Common myeloid progenitor, CD34-positive (primary cell): ENCODE measurements around the gene CDC20.
A peak's percentile ranks its signal among the peaks of the same experiment; 100 is the strongest.
"Not testable (repeated sequence)": the region's sequence is repeated elsewhere in the genome, so short reads cannot be mapped to it uniquely, and the experiment has no call there.

Experiments used
- CTCF ChIA-PET: fragments of 350-600 bp; sonication (Branson Sonifier 250); formaldehyde crosslinking; loops from one replicate; lab custom pipeline; 2021; ENCODE audit warnings: antibody characterized with exemption; lab: Charles Lee
- POLR2A ChIA-PET: fragments of 350-600 bp; sonication (Branson Sonifier 250); formaldehyde crosslinking; loops from one replicate; lab custom pipeline; 2021; ENCODE audit warnings: antibody characterized with exemption; lab: Charles Lee
- DNase-seq, 3 donors: peaks; one replicate each; pipeline versions ENCODE4 v3.0.0 to v3.0.0-alpha.2; 2013
- H3K27ac ChIP-seq, 2 experiments: 1 replicate in 1 of 2; 2 replicates in 1 of 2; pipeline ENCODE4 v1.7.0; 2013; ENCODE audit warnings: inconsistent platforms in 2 of 2, low read length in 2 of 2, mild to moderate bottlenecking in 2 of 2, low read depth in 1 of 2, moderate library complexity in 1 of 2; ENCODE audit not compliant: severe bottlenecking in 2 of 2, insufficient read depth in 1 of 2, poor library complexity in 1 of 2
- H3K27me3 ChIP-seq, 5 experiments: replicated peaks in 2 of 5; 1 replicate in 3 of 5; 2 replicates in 2 of 5; pipeline versions ENCODE4 v1.6.1 to v1.7.0; 2013; ENCODE audit warnings: low read length in 4 of 5, mild to moderate bottlenecking in 2 of 5, moderate library complexity in 2 of 5, inconsistent platforms in 1 of 5; ENCODE audit not compliant: insufficient read depth in 5 of 5, control insufficient read depth in 4 of 5
- H3K36me3 ChIP-seq, 4 experiments: 1 replicate in 2 of 4; 2 replicates in 2 of 4; pipeline versions ENCODE4 v1.6.1 to v1.7.0; 2013; ENCODE audit warnings: low read length in 3 of 4, control low read depth in 1 of 4, mild to moderate bottlenecking in 1 of 4; ENCODE audit not compliant: control insufficient read depth in 4 of 4, insufficient read depth in 4 of 4
- H3K4me1 ChIP-seq, 4 experiments: 1 replicate in 3 of 4; 2 replicates in 1 of 4; pipeline versions ENCODE4 v1.6.1 to v1.7.1; 2013; ENCODE audit warnings: low read length in 3 of 4, mild to moderate bottlenecking in 3 of 4, control low read depth in 1 of 4, inconsistent platforms in 1 of 4, moderate library complexity in 1 of 4; ENCODE audit not compliant: control insufficient read depth in 4 of 4, insufficient read depth in 4 of 4; ENCODE audit errors: control extremely low read depth in 1 of 4
- H3K4me3 ChIP-seq, 7 experiments: 1 replicate in 4 of 7; 2 replicates in 3 of 7; pipeline versions ENCODE4 v1.5.1 to v1.7.0; 2013; ENCODE audit warnings: mild to moderate bottlenecking in 7 of 7, low read length in 6 of 7, moderate library complexity in 6 of 7, inconsistent platforms in 2 of 7, low read depth in 2 of 7, control low read depth in 1 of 7; ENCODE audit not compliant: insufficient read depth in 4 of 7, control insufficient read depth in 1 of 7; ENCODE audit errors: extremely low read depth in 1 of 7
- H3K9me3 ChIP-seq, 5 experiments: 1 replicate in 4 of 5; 2 replicates in 1 of 5; pipeline versions ENCODE4 v1.6.1 to v1.7.1; 2013; ENCODE audit warnings: low read length in 4 of 5, mild to moderate bottlenecking in 2 of 5, inconsistent platforms in 1 of 5, low read depth in 1 of 5, moderate library complexity in 1 of 5; ENCODE audit not compliant: control insufficient read depth in 4 of 5, insufficient read depth in 2 of 5; ENCODE audit errors: control extremely low read depth in 1 of 5
- WGBS: methylation state at CpG from one replicate; pipeline ENCODE4 v1.1.5; 2013; ENCODE audit not compliant: insufficient coverage; 5-methylcytosine and 5-hydroxymethylcytosine counted together

Gene CDC20

GRCh38 chr1:43396059-43396458, 37.3 kb downstream of the CDC20 start:
- CTCF ChIA-PET = no interaction called here
- no peak overlapping the region for H3K27ac ChIP-seq
- H3K9me3 ChIP-seq = no peaks in the 10 kb centered on the region
- peaks cover 12 to 20% (median 16%) of the 10 kb centered on the region in 4 experiments for H3K36me3 ChIP-seq
- 80% methylated on average over 1 of the region's 1 CpG for WGBS
- POLR2A ChIA-PET = no interaction called here
- no peak for DNase-seq
- H3K4me3 ChIP-seq = no peak overlapping the region
- H3K27me3 ChIP-seq = no peaks in the 10 kb centered on the region
- peaks cover 0 to under 1% (median 0%) of the 10 kb centered on the region in 4 experiments for H3K4me1 ChIP-seq

GRCh38 chr1:43398227-43398626, 39.4 kb downstream of the CDC20 start:
- no peak for DNase-seq
- ChIA-PET CTCF (interaction anchor here (1.0 to 1.9 kb wide), 4 partner anchors 14 to 172 kb away, joined by 3 to 7 read pairs (median 4); no protein-coding TSS in a partner anchor), POLR2A (no interaction called here)
- H3K27me3 ChIP-seq = no peaks in the 10 kb centered on the region
- H3K4me1 ChIP-seq = no peaks in the 10 kb centered on the region
- 96% methylated on average over 3 of the region's 3 CpGs for WGBS
- no peaks in the 10 kb centered on the region for H3K9me3 ChIP-seq
- H3K27ac ChIP-seq = no peak overlapping the region
- no peak overlapping the region for H3K4me3 ChIP-seq
- peaks cover 12 to 29% (median 23%) of the 10 kb centered on the region in 4 experiments for H3K36me3 ChIP-seq

- H3K4me1 ChIP-seq, DNase-seq, H3K9me3 ChIP-seq, H3K4me3 ChIP-seq, H3K27ac ChIP-seq, H3K27me3 ChIP-seq, POLR2A ChIA-PET: not testable (repeated sequence)
- CTCF ChIA-PET = interaction anchor here (2.0 kb wide), 1 partner anchor 14 kb away, joined by 7 read pairs; no protein-coding TSS in a partner anchor
- H3K36me3 ChIP-seq = peaks cover 23 to 38% (median 34%) of the 10 kb centered on the region in 4 experiments
- WGBS = 94% methylated on average over 7 of the region's 9 CpGs
These were observed 41.7 kb downstream of the CDC20 start for GRCh38 chr1:43400441-43400840.

- CTCF ChIA-PET = interaction anchor here (1.6 kb wide), 1 partner anchor 18 kb away, joined by 3 read pairs; no protein-coding TSS in a partner anchor
- Histone ChIP-seq H3K36me3 (peaks cover 28 to 43% (median 41%) of the 10 kb centered on the region in 4 experiments), H3K27ac (no peak overlapping the region), H3K4me1 (no peaks in the 10 kb centered on the region), H3K4me3 (no peak overlapping the region), H3K9me3 (no peaks in the 10 kb centered on the region), H3K27me3 (no peaks in the 10 kb centered on the region)
- 89% methylated on average over 2 of the region's 6 CpGs for WGBS
- POLR2A ChIA-PET = no interaction called here
- no peak for DNase-seq
These were observed 43.5 kb downstream of the CDC20 start for GRCh38 chr1:43402089-43402865.

- ChIA-PET CTCF (no interaction called here), POLR2A (no interaction called here)
- Histone ChIP-seq H3K4me1 (no peaks in the 10 kb centered on the region), H3K27ac (no peak overlapping the region), H3K36me3 (peaks cover 31 to 59% (median 48%) of the 10 kb centered on the region in 4 experiments), H3K4me3 (no peak overlapping the region), H3K27me3 (no peaks in the 10 kb centered on the region), H3K9me3 (no peaks in the 10 kb centered on the region)
- WGBS = 98% methylated on average over 6 of the region's 6 CpGs
- no peak for DNase-seq
These were observed 45.6 kb downstream of the CDC20 start for GRCh38 chr1:43404353-43404752.

GRCh38 chr1:43405219-43405875, 46.6 kb downstream of the CDC20 start:
- Histone ChIP-seq H3K4me1 (no peaks in the 10 kb centered on the region), H3K36me3 (peaks cover 29 to 60% (median 48%) of the 10 kb centered on the region in 4 experiments), H3K9me3 (no peaks in the 10 kb centered on the region), H3K27ac (no peak overlapping the region), H3K4me3 (no peak overlapping the region), H3K27me3 (no peaks in the 10 kb centered on the region)
- ChIA-PET POLR2A (interaction anchor here (0.6 kb wide), 1 partner anchor 40 kb away, joined by 3 read pairs; no protein-coding TSS in a partner anchor), CTCF (interaction anchor here (1.3 kb wide), 1 partner anchor 9 kb away, joined by 5 read pairs; no protein-coding TSS in a partner anchor)
- DNase-seq = peak in 2 of 3 donors; percentile 25 to 44
- 97% methylated on average over 5 of the region's 6 CpGs for WGBS
